SK-N-MC (cell line): Measurements from ENCODE around the gene CDH22.

Experiments
- EZH2 ChIP-seq: fragments of 200-600 bp; sonication (generic); IDR thresholded peaks from one replicate; pipeline ENCODE4 v1.6.1; 2017; ENCODE audit warnings: antibody characterized with exemption
- POLR2AphosphoS5 ChIP-seq: IDR thresholded peaks from 2 replicates; pipeline ENCODE4 v1.6.1; 2012; ENCODE audit warnings: mild to moderate bottlenecking, low read depth, low read length, borderline replicate concordance

- TF ChIP-seq EZH2, result no peak
- TF ChIP-seq POLR2AphosphoS5, result no peak
Observed at GRCh38 chr20:46133886-46134654, 174.2 kb downstream of the CDH22 start.
